MCF 10A (cell line): ENCODE results near the gene ANLN. TPM values are rescaled to one million over a fixed set of nuclear protein-coding genes. Genes with fewer than 3 reads are reported as not detected.
A peak's percentile ranks its signal among the peaks of the same experiment; 100 is the strongest.

Source experiments
- BruUV-seq: library from RNA; stranded (reverse); fragments of 400-500 nt; replicated peaks from 2 replicates; lab custom pipeline; 2021; lab: Mats Ljungman, UMichigan
- CTCF ChIA-PET: fragments of 300-600 bp; sonication (Branson Sonifier 250); formaldehyde crosslinking; extraction: SDS; loops from one replicate; lab custom pipeline; 2021; ENCODE audit warnings: antibody characterized with exemption, inconsistent platforms; lab: Yijun Ruan, JAX
- POLR2A ChIA-PET: fragments of 300-600, 350-650 bp; sonication (Branson Sonifier 250); formaldehyde crosslinking; extraction: SDS; loops from one replicate; lab custom pipeline; 2020; ENCODE audit warnings: antibody characterized with exemption, inconsistent platforms; lab: Yijun Ruan, JAX
- DNase-seq: peaks from one replicate; pipeline ENCODE4 v3.0.0-alpha.2; 2018; ENCODE audit not compliant: unreplicated experiment
- H3K27ac Mint-ChIP-seq: one replicate; pipeline ENCODE4 v1.8.0; 2022; ENCODE audit warnings: mild to moderate bottlenecking, low read depth, mixed read lengths; ENCODE audit not compliant: unreplicated experiment
- H3K27me3 Mint-ChIP-seq: one replicate; pipeline ENCODE4 v1.8.0; 2022; ENCODE audit warnings: mixed read lengths; ENCODE audit not compliant: insufficient read depth, unreplicated experiment
- H3K36me3 Mint-ChIP-seq: one replicate; pipeline ENCODE4 v1.8.0; 2022; ENCODE audit warnings: mild to moderate bottlenecking, moderate library complexity, mixed read lengths; ENCODE audit not compliant: insufficient read depth, unreplicated experiment
- H3K4me1 Mint-ChIP-seq: one replicate; pipeline ENCODE4 v1.8.0; 2022; ENCODE audit warnings: mixed read lengths; ENCODE audit not compliant: insufficient read depth, unreplicated experiment
- H3K4me3 Mint-ChIP-seq: one replicate; pipeline ENCODE4 v1.8.0; 2022; ENCODE audit warnings: mild to moderate bottlenecking, moderate library complexity, mixed read lengths; ENCODE audit not compliant: unreplicated experiment
- H3K9me3 Mint-ChIP-seq: one replicate; pipeline ENCODE4 v1.8.0; 2022; ENCODE audit warnings: mixed read lengths; ENCODE audit not compliant: unreplicated experiment
- CTCF ChIP-seq: fragments of 200-600 bp; IDR thresholded peaks from one replicate; pipeline ENCODE4 v1.8.0; 2022; ENCODE audit warnings: antibody characterized with exemption, mild to moderate bottlenecking; ENCODE audit not compliant: unreplicated experiment
- intact Hi-C: fragments of 100-400 bp; cut with micrococcal nuclease; formaldehyde crosslinking; loops from 2 replicates; pipeline ENCODE4 v1.14.1; 2022
- total RNA-seq: library from RNA; stranded (reverse); gene quantifications from 2 replicates; pipeline ENCODE4 v1.2.3, GENCODE V29; 2022

The ANLN gene
- total RNA-seq, 1 experiment from 2014 or later = 104 TPM

GRCh38 chr7:36387435-36388231 lies 2.0 kb upstream of the ANLN start:
- DNase-seq = peak; percentile 75
- intact Hi-C loops = loop anchor here (1.0 kb wide), 1 partner anchor 45 kb away; no protein-coding TSS in a partner anchor
- no peaks in the 10 kb centered on the region for H3K27me3 Mint-ChIP-seq
- H3K4me3 Mint-ChIP-seq = peak overlapping the region; percentile 52
- CTCF ChIA-PET = interaction anchor here (0.6 to 5.1 kb wide), 6 partner anchors 12 to 93 kb away, joined by 3 to 24 read pairs (median 4); a partner anchor contains a TSS
- H3K36me3 Mint-ChIP-seq = no peaks in the 10 kb centered on the region
- H3K9me3 Mint-ChIP-seq = no peaks in the 10 kb centered on the region
- H3K4me1 Mint-ChIP-seq = peaks cover 27% of the 10 kb centered on the region
- POLR2A ChIA-PET = interaction anchor here (0.6 to 8.1 kb wide), 18 partner anchors 9 to 692 kb away, joined by 3 to 87 read pairs (median 6); partner anchors contain the start of genes HERPUD2 and SEPTIN7
- peak overlapping the region; percentile 94 for H3K27ac Mint-ChIP-seq
- BruUV-seq = no TSS peak
- no peak for TF ChIP-seq CTCF

GRCh38 chr7:36388423-36388822 lies 1.2 kb upstream of the ANLN start:
- no peak for TF ChIP-seq CTCF
- peak; percentile 46 for DNase-seq
- H3K27me3 Mint-ChIP-seq = no peaks in the 10 kb centered on the region
- CTCF ChIA-PET = interaction anchor here (0.6 to 5.1 kb wide), 7 partner anchors 9 to 794 kb away, joined by 3 to 24 read pairs (median 4); a partner anchor contains a TSS
- POLR2A ChIA-PET = interaction anchor here (0.6 to 8.1 kb wide), 20 partner anchors 9 to 1316 kb away, joined by 3 to 87 read pairs (median 5); partner anchors contain the start of genes HERPUD2 and SEPTIN7
- H3K4me1 Mint-ChIP-seq = peaks cover 32% of the 10 kb centered on the region
- H3K9me3 Mint-ChIP-seq = no peaks in the 10 kb centered on the region
- intact Hi-C loops = no loop called here
- H3K27ac Mint-ChIP-seq = peak overlapping the region; percentile 94
- no TSS peak for BruUV-seq
- H3K36me3 Mint-ChIP-seq = no peaks in the 10 kb centered on the region
- peak overlapping the region; percentile 89 for H3K4me3 Mint-ChIP-seq

GRCh38 chr7:36390199-36391090 lies 783 bp downstream of the ANLN start:
- TSS peak; percentile 45 for BruUV-seq
- intact Hi-C loops = no loop called here

More at GRCh38 chr7:36390199-36391090, 783 bp downstream of the ANLN start:
- ChIA-PET CTCF (interaction anchor here (1.0 to 5.1 kb wide), 5 partner anchors 12 to 808 kb away, joined by 3 to 28 read pairs (median 12); a partner anchor contains a TSS), POLR2A (interaction anchor here (0.7 to 8.1 kb wide), 16 partner anchors 11 to 695 kb away, joined by 3 to 87 read pairs (median 5); partner anchors contain the start of genes HERPUD2 and SEPTIN7)
- Mint-ChIP-seq H3K4me1 (peaks cover 50% of the 10 kb centered on the region), H3K9me3 (no peaks in the 10 kb centered on the region), H3K27me3 (no peaks in the 10 kb centered on the region), H3K4me3 (peak overlapping the region; percentile 89), H3K36me3 (no peaks in the 10 kb centered on the region), H3K27ac (peak overlapping the region; percentile 87)
- TF ChIP-seq CTCF = no peak
- peak; percentile 85 for DNase-seq
